ENCODE data around the gene ZNF474.
A peak's percentile ranks its signal among the peaks of the same experiment; 100 is the strongest.

ZNF474 gene

GRCh38 chr5:122119205-122119604 lies 10.1 kb upstream of the ZNF474 start:
- no peak for DNase-seq

GRCh38 chr5:122120493-122120892 lies 8.9 kb upstream of the ZNF474 start:
- DNase-seq: no peak

GRCh38 chr5:122120957-122121356 lies 8.4 kb upstream of the ZNF474 start:
- DNase-seq: no peak

GRCh38 chr5:122121479-122122465 lies 7.6 kb upstream of the ZNF474 start:
- peak; percentile 12 for DNase-seq

GRCh38 chr5:122124766-122125165 lies 4.6 kb upstream of the ZNF474 start:
- DNase-seq: no peak

GRCh38 chr5:122126177-122126755 lies 3.1 kb upstream of the ZNF474 start:
- DNase-seq: no peak

GRCh38 chr5:122126756-122127321 lies 2.5 kb upstream of the ZNF474 start:
- DNase-seq: no peak

GRCh38 chr5:122130152-122130551 lies 806 bp downstream of the ZNF474 start:
- no peak for DNase-seq

- DNase-seq: no peak
These were observed 8.4 kb downstream of the ZNF474 start for GRCh38 chr5:122137702-122138101.

GRCh38 chr5:122138356-122138755 lies 9.0 kb downstream of the ZNF474 start:
- DNase-seq: no peak

GRCh38 chr5:122140900-122141299 lies 11.6 kb downstream of the ZNF474 start:
- DNase-seq: no peak

- no peak for DNase-seq
These were observed 12.4 kb downstream of the ZNF474 start for GRCh38 chr5:122141751-122142150.

GRCh38 chr5:122142480-122143164 lies 13.3 kb downstream of the ZNF474 start:
- DNase-seq: no peak

GRCh38 chr5:122144236-122144635 lies 14.9 kb downstream of the ZNF474 start:
- no peak for DNase-seq

- no peak for DNase-seq
These were observed 16.6 kb downstream of the ZNF474 start for GRCh38 chr5:122145906-122146305.

- DNase-seq: no peak
These were observed 20.2 kb downstream of the ZNF474 start for GRCh38 chr5:122149321-122150090.

- no peak for DNase-seq
These were observed 20.9 kb downstream of the ZNF474 start for GRCh38 chr5:122150215-122150614.

GRCh38 chr5:122151640-122152039 lies 22.3 kb downstream of the ZNF474 start:
- DNase-seq: no peak

GRCh38 chr5:122152266-122152900 lies 23.0 kb downstream of the ZNF474 start:
- DNase-seq: no peak

GRCh38 chr5:122153230-122153629 lies 23.9 kb downstream of the ZNF474 start:
- no peak for DNase-seq

- no peak for DNase-seq
These were observed 24.4 kb downstream of the ZNF474 start for GRCh38 chr5:122153774-122154173.

GRCh38 chr5:122154491-122154890 lies 25.1 kb downstream of the ZNF474 start:
- no peak for DNase-seq
